ENCODE data around the gene TPI1.
A peak's percentile ranks its signal among the peaks of the same experiment; 100 is the strongest.

TPI1 gene

DNA sequence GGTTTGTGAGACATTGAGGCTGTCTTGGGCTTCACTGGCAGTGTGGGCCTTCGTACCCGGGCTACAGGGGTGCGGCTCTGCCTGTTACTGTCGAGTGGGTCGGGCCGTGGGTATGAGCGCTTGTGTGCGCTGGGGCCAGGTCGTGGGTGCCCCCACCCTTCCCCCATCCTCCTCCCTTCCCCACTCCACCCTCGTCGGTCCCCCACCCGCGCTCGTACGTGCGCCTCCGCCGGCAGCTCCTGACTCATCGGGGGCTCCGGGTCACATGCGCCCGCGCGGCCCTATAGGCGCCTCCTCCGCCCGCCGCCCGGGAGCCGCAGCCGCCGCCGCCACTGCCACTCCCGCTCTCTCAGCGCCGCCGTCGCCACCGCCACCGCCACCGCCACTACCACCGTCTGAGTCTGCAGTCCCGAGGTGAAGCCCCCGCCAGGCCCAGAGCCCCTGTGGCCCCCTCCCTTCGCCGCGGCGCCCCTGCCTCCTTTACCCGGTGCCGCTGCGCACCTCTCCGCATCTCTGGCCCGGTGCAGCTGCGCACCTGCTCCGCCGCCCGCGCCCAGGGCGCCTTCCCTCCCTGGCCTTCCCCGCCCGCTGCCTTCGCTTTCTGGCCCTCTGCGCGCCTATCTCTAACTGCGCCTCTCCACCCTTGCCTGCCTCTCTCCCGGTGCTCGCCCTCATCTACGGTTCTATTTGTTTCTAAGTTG is 47.1 kb downstream of the TPI1 start, which contains the start of gene ENO2:
Gene ENO2 (plus strand): TSS at position 335 of the 701 bp plus-strand sequence. CDS start 1,253 bp downstream, outside the sequence.
- peak; percentile 76 to 98 (median 89) for DNase-seq
- intact Hi-C loops (cut with DNase I) = no loop called here

DNA sequence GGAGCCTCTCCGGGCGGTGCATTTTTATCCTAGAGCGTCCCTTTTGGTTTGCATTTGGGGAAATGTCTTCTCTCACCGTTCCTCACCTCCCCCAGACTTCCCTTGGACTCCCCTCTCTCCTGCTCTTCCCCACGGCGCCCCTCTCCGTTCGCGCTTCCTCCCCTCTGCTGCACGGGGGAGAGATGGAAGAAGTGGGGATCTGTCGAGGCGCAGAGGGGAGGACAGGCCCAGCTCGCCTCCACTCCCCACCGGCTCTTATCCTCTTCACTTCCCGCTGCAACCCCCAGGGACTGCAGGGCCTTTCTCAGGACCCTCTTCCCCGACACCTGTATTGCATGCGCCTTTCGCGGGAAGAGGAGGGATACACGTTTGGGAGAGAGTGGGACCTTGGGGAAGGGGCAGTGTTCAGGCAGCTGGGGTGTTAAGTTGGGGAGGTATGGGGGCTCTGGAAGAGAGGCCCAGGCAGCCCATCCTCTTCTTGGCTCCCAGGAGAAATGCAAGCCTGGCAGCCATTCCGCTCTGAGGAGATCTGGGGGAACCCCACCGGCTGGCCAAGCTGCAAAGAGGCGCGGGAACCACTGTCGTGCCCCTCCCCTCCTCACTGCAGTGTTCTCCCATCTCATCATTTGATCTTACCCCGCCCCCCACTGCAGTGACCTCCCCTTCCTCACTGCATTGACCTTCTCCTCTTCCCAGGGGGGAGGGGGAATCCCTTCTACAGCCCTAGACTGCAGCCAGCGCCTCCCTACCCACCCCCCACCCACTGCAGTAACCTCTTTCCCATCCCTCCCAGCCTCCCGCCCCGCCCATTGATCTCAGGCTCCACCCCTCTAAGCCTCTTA is 47.8 kb downstream of the TPI1 start:
- DNase-seq = peak in 2 of 10 donors; percentile 76 to 84
- intact Hi-C loops (cut with DNase I) = no loop called here

DNA sequence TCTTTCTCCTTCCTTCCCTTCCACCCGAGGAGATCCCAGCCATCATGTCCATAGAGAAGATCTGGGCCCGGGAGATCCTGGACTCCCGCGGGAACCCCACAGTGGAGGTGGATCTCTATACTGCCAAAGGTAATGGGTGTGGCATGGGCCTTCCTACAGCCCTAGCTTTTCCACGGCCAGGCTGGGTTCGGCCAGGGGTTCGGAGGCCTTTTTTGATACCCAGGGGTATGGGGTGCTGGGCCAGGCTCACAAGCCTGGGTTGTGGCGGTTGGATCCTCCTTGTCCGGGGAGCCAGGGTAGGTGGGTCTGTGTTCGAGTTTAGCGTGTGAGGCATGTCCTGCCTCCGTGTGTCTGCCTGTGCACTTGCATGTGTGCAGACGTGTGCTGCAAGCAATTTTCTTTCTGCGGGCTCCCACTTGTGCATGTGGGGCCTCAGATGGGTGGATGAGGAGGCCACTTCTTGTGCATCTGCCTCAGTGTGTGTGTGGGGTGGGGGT is 48.5 kb downstream of the TPI1 start:
- intact Hi-C loops (cut with DNase I) = no loop called here
- peak in 2 of 10 donors; percentile 39 to 70 for DNase-seq

DNA sequence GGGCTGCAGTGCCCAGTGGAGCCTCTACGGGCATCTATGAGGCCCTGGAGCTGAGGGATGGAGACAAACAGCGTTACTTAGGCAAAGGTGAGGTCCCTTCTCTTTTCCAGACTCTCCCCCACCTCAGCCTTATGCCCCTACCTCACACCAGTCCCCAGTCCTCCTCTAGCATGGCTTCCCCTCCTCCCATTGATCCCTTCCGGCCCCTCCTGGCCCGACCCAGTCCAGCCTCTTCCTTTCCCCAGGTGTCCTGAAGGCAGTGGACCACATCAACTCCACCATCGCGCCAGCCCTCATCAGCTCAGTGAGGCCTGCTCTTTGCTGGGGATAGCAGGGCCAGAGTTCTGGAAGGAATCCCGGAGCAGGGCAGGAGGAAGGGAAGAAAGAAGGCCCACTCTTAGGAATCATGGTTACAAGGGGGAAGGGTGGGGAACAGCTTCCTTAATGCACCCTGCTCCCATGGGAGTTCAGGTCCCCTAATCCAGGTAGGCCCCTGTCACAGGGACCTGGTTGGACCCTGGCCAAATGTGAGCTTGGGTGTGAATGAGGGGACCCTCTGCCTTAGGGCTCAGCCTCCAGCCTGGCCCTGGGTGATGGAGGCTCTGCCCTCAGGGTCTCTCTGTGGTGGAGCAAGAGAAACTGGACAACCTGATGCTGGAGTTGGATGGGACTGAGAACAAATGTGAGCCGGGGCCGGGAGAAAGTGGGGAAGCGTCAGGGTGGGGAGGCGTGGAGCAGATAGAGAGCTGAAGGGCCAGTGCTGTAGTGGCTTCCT is 49.3 kb downstream of the TPI1 start:
- intact Hi-C loops (cut with DNase I) = no loop called here

DNA sequence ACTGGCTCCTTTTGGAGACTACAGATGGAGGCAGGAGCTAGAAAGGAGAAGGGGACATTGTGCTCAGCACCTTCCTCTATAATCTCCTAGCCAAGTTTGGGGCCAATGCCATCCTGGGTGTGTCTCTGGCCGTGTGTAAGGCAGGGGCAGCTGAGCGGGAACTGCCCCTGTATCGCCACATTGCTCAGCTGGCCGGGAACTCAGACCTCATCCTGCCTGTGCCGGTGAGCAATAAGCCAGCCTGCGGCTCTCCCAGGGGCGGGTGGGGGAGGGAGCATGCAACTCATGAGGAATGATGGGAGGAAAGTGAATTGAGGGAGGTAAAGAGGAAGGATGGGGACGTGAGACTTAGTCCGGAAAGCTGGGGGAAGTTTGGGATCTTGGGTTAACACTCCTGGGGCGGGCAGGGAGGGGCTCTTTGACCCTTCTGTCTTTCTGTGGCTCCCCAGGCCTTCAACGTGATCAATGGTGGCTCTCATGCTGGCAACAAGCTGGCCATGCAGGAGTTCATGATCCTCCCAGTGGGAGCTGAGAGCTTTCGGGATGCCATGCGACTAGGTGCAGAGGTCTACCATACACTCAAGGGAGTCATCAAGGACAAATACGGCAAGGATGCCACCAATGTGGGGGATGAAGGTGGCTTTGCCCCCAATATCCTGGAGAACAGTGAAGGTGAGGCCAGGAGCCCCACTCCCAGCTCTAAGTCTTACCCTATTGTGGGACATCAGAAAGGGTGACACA is 50.3 kb downstream of the TPI1 start:
- intact Hi-C loops (cut with DNase I) = no loop called here
- DNase-seq = peak in 1 of 10 donors; percentile 71

More for the DNA sequence above, 49.3 kb downstream of the TPI1 start:
- peak in 2 of 10 donors; percentile 31 to 59 for DNase-seq

DNA sequence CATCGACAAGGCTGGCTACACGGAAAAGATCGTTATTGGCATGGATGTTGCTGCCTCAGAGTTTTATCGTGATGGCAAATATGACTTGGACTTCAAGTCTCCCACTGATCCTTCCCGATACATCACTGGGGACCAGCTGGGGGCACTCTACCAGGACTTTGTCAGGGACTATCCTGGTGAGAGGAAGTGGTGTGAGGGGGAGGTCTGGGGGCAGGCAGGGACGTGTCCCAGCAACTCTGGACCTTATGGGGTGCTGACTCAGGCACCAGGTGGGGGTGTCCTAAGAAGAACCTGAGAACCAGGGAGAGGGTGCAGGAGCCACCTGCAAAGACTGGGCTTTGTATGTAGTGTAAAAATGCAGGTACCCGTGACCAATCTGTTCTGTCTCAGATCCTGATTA is 52.3 kb downstream of the TPI1 start:
- intact Hi-C loops (cut with DNase I) = no loop called here
- peak in 1 of 10 donors; percentile 70 for DNase-seq
